HG02981 (cell line): ENCODE data around the gene PPP1CA.

Experiments
- ATAC-seq: cut with Tn5 transposase; IDR thresholded peaks from one replicate; pipeline ENCODE4 v1.9.1; 2021; ENCODE audit warnings: mild to moderate bottlenecking, moderate library complexity; ENCODE audit not compliant: unreplicated experiment

PPP1CA gene

GRCh38 chr11:67387069-67387468 is 14.6 kb downstream of the PPP1CA start:
- no peak for ATAC-seq

GRCh38 chr11:67384851-67385366 is 16.7 kb downstream of the PPP1CA start:
- no peak for ATAC-seq

GRCh38 chr11:67382276-67383136 is 19.2 kb downstream of the PPP1CA start:
- no peak for ATAC-seq

GRCh38 chr11:67381244-67381972 is 20.2 kb downstream of the PPP1CA start:
- ATAC-seq = no peak

- ATAC-seq = no peak
Measured at GRCh38 chr11:67379061-67380058, 22.3 kb downstream of the PPP1CA start.

GRCh38 chr11:67378544-67378943 is 23.1 kb downstream of the PPP1CA start:
- no peak for ATAC-seq

GRCh38 chr11:67376873-67377808 is 24.5 kb downstream of the PPP1CA start:
- no peak for ATAC-seq

GRCh38 chr11:67376063-67376820 is 25.4 kb downstream of the PPP1CA start:
- ATAC-seq = no peak

- no peak for ATAC-seq
Measured at GRCh38 chr11:67375320-67376055, 26.2 kb downstream of the PPP1CA start.

- ATAC-seq = no peak
Measured at GRCh38 chr11:67374571-67375281, 26.9 kb downstream of the PPP1CA start.

GRCh38 chr11:67373648-67374570 is 27.7 kb downstream of the PPP1CA start:
- no peak for ATAC-seq

- ATAC-seq = no peak
Measured at GRCh38 chr11:67372993-67373647, 28.5 kb downstream of the PPP1CA start, which contains the start of gene CLCF1. Gene CLCF1 (minus strand): TSS chr11:67373598. CDS start chr11:67373539, 59 bp downstream.

- no peak for ATAC-seq
Measured at GRCh38 chr11:67372321-67372992, 29.2 kb downstream of the PPP1CA start.

GRCh38 chr11:67371911-67372320 is 29.7 kb downstream of the PPP1CA start:
- ATAC-seq = no peak

- no peak for ATAC-seq
Measured at GRCh38 chr11:67371189-67371910, 30.3 kb downstream of the PPP1CA start.
